Measurements from ENCODE around the gene NWD2.

- TF ChIP-seq POLR2A (IDR thresholded peaks at IDR 0.05) (no peak), CTCF (IDR thresholded peaks at IDR 0.05 in 4 of 5, conservative IDR thresholded peaks at IDR 0.05 in 1 of 5) (no peak)
Measured at GRCh38 chr4:37465845-37466244, 221.3 kb downstream of the NWD2 start.

All from gastrocnemius medialis (tissue), 4 donors.